WERI-Rb-1 (cell line): ENCODE results near the gene ERMARD.

Experiments
- DNase-seq: peaks from one replicate; pipeline ENCODE4 v3.0.0-alpha.2; 2020
- H3K27ac ChIP-seq: fragments of 250-450 bp; sonication (Bioruptor Pico); 2 replicates; pipeline ENCODE4 v1.5.1; 2020; ENCODE audit warnings: mild to moderate bottlenecking, moderate library complexity
- H3K27me3 ChIP-seq: fragments of 250-450 bp; sonication (Bioruptor Pico); 2 replicates; pipeline ENCODE4 v1.5.1; 2021; ENCODE audit warnings: mild to moderate bottlenecking, low read depth, moderate library complexity; ENCODE audit not compliant: insufficient read depth, severe bottlenecking
- H3K36me3 ChIP-seq: fragments of 250-450 bp; sonication (Bioruptor Pico); 2 replicates; pipeline ENCODE4 v1.5.1; 2020; ENCODE audit warnings: mild to moderate bottlenecking, moderate library complexity
- H3K4me3 ChIP-seq: 2 replicates; pipeline ENCODE4 v1.5.1; 2011; ENCODE audit warnings: low read depth, mild to moderate bottlenecking, control low read depth, low read length
- H3K9me3 ChIP-seq: fragments of 250-450 bp; sonication (Bioruptor Pico); 2 replicates; pipeline ENCODE4 v1.5.1; 2021; ENCODE audit warnings: mild to moderate bottlenecking, moderate library complexity; ENCODE audit not compliant: severe bottlenecking
- CTCF ChIP-seq: IDR thresholded peaks from 2 replicates; pipeline ENCODE4 v1.5.1; 2011; ENCODE audit warnings: low read depth, mild to moderate bottlenecking, control low read depth, inconsistent platforms, low read length

The ERMARD gene

GRCh38 chr6:169813969-169814368 lies 62.5 kb downstream of the ERMARD start:
- no peak overlapping the region for H3K4me3 ChIP-seq
- H3K36me3 ChIP-seq, result no peaks in the 10 kb centered on the region

GRCh38 chr6:169816054-169816453 lies 64.6 kb downstream of the ERMARD start:
- DNase-seq, result no peak
- no peaks in the 10 kb centered on the region for H3K27me3 ChIP-seq
- no peak overlapping the region for H3K27ac ChIP-seq
- H3K36me3 ChIP-seq, result no peaks in the 10 kb centered on the region
- peaks cover 9% of the 10 kb centered on the region for H3K9me3 ChIP-seq
- no peak for TF ChIP-seq CTCF
- no peak overlapping the region for H3K4me3 ChIP-seq

More at GRCh38 chr6:169813969-169814368, 62.5 kb downstream of the ERMARD start:
- TF ChIP-seq CTCF, result no peak
- H3K27me3 ChIP-seq, result no peaks in the 10 kb centered on the region
- H3K9me3 ChIP-seq, result peaks cover 9% of the 10 kb centered on the region
- DNase-seq, result no peak
- no peak overlapping the region for H3K27ac ChIP-seq

- no peak overlapping the region for H3K27ac ChIP-seq
- no peak overlapping the region for H3K4me3 ChIP-seq
- no peaks in the 10 kb centered on the region for H3K36me3 ChIP-seq
- peaks cover 9% of the 10 kb centered on the region for H3K9me3 ChIP-seq
- no peaks in the 10 kb centered on the region for H3K27me3 ChIP-seq
- TF ChIP-seq CTCF, result no peak
- no peak for DNase-seq
These were observed 65.6 kb downstream of the ERMARD start for GRCh38 chr6:169816975-169817374.

- TF ChIP-seq CTCF, result no peak
- Histone ChIP-seq H3K36me3 (no peaks in the 10 kb centered on the region), H3K27ac (no peak overlapping the region), H3K4me3 (no peak overlapping the region), H3K9me3 (peaks cover 5% of the 10 kb centered on the region), H3K27me3 (no peaks in the 10 kb centered on the region)
- no peak for DNase-seq
These were observed 68.9 kb downstream of the ERMARD start for GRCh38 chr6:169820358-169820757.

GRCh38 chr6:169824021-169824420 lies 72.6 kb downstream of the ERMARD start:
- Histone ChIP-seq H3K27ac (no peak overlapping the region), H3K27me3 (no peaks in the 10 kb centered on the region), H3K9me3 (peaks cover 7% of the 10 kb centered on the region), H3K4me3 (no peak overlapping the region), H3K36me3 (no peaks in the 10 kb centered on the region)
- no peak for TF ChIP-seq CTCF
- no peak for DNase-seq

- no peak overlapping the region for H3K27ac ChIP-seq
- no peak for TF ChIP-seq CTCF
- peaks cover 7% of the 10 kb centered on the region for H3K9me3 ChIP-seq
- no peaks in the 10 kb centered on the region for H3K36me3 ChIP-seq
- H3K27me3 ChIP-seq, result no peaks in the 10 kb centered on the region
- no peak overlapping the region for H3K4me3 ChIP-seq
- no peak for DNase-seq
These were observed 73.6 kb downstream of the ERMARD start for GRCh38 chr6:169824848-169825557.
